ENCODE measurements around the gene MED15.

Gene MED15

DNA sequence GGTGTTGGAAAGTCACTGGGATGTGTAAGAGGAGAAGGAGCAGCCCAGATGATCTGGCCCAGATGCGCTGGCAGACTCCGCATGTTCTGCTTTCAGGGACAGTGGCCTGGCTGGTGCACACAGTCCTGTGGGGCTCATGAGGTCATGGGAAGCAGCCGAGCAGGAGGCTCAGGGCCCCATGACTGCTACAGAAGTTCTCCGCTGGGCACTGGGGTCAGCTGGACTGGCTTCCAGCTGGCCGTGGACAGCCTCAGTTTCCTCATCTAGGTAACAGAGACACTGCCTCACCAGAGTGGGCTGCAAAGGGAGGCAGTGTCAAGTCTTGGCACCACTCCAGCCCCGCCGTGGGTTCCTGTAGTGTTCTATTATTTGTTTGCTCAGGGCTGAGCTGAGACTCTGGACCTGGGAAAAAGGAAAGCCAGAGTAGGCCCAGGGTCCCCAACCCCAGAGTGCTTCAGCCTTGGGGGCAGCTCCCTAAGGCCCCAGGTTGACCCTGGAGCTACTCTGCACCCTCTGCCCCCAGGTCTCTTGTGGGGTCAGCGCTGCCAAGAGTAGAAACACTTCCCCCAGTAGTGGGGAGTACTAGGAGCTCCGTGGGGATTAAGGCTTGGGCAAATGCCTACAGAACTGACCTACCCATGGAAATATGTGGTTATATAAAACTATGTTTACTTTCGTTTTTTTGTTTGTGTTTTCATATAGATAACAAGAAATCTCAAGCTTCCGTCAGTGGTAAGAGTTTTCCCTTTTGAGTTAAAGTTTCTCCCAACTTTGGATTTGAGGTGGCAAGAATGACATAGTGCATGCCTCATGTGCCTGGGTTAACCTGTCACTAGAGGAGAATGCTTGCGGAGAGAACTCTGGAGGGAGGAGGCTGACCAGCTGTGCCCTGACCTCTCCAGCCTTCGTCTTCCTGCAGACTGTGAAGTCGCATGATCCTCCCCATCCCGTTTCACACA, 45.3 kb downstream of the MED15 start:
- peak; percentile 24 for DNase-seq (ENCODE audit: low spot score)

- peak; percentile 12 for DNase-seq (ENCODE audit: low spot score)
Measured at GRCh38 chr22:20553947-20554741, 46.7 kb downstream of the MED15 start.

DNA sequence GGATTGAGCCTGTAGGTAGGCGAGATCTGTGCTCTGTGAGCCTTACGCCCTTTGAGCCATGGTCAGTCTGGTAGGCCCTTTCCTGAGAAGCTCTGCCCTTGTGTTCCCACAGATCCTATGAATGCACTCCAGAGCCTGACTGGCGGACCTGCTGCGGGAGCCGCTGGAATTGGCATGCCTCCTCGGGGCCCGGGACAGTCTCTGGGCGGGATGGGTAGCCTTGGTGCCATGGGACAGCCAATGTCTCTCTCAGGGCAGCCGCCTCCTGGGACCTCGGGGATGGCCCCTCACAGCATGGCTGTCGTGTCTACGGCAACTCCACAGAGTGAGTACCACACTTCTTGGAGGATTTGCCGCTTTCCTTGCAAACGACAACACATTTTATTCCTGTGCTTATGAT, 47.4 kb downstream of the MED15 start:
- peak; percentile 15 for DNase-seq (ENCODE audit: low spot score)

- DNase-seq (ENCODE audit: low spot score): no peak
Measured at GRCh38 chr22:20558534-20558933, 51.1 kb downstream of the MED15 start.

- DNase-seq (ENCODE audit: low spot score): no peak
Measured at GRCh38 chr22:20559174-20559760, 51.9 kb downstream of the MED15 start.

- DNase-seq (ENCODE audit: low spot score): no peak
Measured at GRCh38 chr22:20560716-20561115, 53.3 kb downstream of the MED15 start.

GRCh38 chr22:20561882-20562281, 54.5 kb downstream of the MED15 start:
- DNase-seq (ENCODE audit: low spot score): no peak

GRCh38 chr22:20562607-20563465, 55.4 kb downstream of the MED15 start:
- no peak for DNase-seq (ENCODE audit: low spot score)

GRCh38 chr22:20563466-20563906, 56.1 kb downstream of the MED15 start:
- no peak for DNase-seq (ENCODE audit: low spot score)

GRCh38 chr22:20563941-20564371, 56.5 kb downstream of the MED15 start:
- no peak for DNase-seq (ENCODE audit: low spot score)

DNA sequence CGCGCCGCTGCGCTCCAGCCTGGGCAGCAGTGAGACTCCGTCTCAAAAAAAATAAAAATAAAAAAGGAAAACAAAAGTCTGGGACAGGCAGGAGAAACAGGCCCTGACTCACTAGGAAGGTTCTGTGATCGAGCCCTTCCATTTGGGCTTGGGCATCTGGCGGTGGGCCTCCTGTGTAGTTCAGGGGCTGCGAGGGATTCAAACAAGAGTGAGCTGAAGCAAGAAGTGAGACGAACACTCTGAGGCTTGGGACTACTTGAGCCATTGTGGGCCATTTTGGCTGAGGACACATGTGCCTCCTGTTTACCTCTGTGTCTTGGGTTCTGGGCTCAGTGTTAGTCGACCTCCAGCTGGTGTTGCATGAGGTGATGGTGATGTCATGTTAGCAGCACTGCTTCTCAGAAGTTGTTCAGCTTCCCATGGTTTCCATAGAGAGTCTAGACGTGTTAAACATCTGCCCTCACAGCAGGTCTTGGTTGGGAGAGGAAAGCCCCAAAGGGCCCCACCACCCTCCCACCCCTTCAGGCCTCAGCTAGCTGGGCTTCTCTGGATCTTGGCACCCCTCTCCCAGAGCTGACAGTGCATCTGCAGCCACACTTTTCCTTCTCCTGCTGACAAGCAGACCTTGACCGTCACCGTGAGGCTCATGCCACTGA, 57.8 kb downstream of the MED15 start:
- no peak for DNase-seq (ENCODE audit: low spot score)

DNA sequence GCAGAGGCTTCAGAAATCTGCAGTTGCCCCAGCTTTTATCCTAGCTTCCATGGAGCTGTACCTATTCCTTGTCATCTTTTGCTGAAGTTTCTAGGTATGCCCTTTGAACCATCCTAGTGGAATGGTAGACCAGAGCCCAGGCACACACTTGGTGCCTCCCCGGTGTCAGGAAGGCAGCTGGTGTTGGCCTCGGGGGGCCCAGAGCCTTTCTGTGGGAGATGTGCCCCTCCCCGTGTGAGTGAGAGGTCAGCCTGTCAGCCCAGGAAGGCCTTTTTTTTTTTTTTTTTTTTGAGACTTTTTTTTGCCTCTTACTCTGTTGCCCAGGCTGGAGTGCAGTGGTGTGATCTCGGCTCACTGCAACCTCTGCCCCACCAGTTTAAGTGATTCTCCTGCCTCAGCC, 58.4 kb downstream of the MED15 start:
- no peak for DNase-seq (ENCODE audit: low spot score)

DNA sequence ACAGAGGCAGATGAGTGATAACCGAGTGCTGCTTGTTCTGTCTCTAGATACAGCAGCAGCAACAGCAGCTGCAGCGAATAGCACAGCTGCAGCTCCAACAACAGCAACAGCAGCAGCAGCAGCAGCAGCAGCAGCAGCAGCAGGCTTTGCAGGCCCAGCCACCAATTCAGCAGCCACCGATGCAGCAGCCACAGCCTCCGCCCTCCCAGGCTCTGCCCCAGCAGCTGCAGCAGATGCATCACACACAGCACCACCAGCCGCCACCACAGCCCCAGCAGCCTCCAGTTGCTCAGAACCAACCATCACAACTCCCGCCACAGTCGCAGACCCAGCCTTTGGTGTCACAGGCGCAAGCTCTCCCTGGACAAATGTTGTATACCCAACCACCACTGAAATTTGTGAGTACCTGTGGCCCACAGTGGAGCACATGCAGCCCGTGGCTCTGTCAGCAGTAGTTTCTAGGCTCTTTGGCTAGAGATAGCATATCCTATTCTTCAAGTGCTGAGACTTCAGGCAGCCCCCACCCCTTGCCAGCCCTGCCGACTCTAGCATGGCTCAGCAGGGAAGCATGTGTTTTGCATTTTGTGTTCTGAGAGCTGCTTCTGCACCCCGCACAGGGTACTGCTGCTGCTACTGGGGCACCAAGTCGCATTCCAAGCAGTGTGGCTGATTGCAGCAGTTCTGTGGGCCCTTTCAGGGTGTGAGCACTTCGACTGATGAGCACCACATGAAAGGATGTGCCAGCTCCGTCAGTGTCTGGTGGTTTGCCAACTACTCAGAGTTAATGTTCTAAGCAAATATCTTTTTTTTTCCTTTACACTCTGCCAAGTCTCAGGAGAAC, 59.2 kb downstream of the MED15 start:
- no peak for DNase-seq (ENCODE audit: low spot score)

GRCh38 chr22:20567371-20567847, 60.0 kb downstream of the MED15 start:
- DNase-seq (ENCODE audit: low spot score): no peak

DNA sequence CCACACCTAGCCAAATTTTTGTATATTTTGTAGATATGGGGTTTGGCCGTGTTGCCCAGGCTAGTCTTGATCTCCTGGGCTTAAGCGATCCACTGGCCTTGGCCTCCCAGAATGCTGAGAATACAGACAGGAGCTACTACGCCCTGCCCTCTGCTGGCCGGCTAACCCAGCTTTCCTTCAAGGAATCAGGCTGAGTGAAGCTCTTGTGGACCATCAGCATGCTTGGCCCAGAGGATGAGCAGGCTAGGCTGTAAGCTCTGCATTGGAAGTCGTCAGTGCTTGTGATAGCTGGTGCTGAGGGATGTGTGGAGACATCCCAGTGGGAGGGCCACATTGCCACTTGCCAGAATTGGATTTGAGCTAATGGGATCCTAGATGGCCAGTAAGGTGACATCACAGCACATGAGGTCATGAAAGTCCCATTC, 60.6 kb downstream of the MED15 start:
- DNase-seq (ENCODE audit: low spot score): no peak

DNA sequence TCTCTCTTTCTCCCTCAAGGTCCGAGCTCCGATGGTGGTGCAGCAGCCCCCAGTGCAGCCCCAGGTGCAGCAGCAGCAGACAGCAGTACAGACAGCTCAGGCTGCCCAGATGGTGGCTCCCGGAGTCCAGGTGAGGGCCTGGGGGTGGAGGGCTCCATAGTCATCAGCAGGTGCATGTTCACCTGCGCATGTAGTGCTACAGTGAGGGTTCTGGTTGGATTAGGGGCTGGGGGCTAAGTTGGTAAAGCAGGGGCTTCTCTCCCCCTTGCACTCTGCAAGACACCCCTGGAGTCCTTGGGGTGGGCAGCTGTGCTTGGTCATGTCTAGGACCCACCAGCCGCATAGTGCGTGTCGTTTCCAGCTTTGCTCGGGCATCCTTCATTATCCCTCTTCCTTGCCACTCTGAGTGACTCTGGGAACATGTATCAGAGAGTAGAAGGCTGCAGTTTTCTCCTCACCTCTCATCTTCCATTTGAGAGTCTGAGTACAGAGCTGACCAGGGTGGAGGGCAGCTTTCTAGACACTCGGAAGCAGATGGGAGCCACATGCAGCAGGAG, 61.2 kb downstream of the MED15 start:
- DNase-seq (ENCODE audit: low spot score): no peak

- DNase-seq (ENCODE audit: low spot score): no peak
Measured at GRCh38 chr22:20569059-20570058, 61.9 kb downstream of the MED15 start.

DNA sequence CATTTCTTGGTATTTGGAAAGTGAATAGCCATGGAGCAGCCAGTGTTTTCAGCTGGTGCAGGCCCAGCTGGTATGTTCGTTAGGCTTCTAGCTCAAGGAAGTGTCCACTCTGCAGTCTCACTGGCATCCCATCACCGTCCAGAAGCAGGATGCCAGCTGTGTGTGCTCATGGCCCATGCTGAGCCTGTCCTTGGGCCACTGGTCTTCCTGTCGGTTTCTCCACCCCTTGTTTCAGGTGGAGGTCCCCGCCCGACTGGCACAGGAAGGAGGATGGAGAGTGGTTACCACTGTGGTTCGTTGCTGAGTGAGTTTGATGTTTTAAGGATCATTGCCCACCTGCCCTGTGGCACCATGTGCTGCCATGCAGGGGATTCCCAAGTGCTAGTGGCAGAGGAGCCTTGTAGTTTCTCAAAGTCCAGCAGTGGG, 63.7 kb downstream of the MED15 start:
- no peak for DNase-seq (ENCODE audit: low spot score)

All from D341Med (cell line).